ENCODE measurements around the gene MYO3B.

- TF ChIP-seq, protein P1, sequence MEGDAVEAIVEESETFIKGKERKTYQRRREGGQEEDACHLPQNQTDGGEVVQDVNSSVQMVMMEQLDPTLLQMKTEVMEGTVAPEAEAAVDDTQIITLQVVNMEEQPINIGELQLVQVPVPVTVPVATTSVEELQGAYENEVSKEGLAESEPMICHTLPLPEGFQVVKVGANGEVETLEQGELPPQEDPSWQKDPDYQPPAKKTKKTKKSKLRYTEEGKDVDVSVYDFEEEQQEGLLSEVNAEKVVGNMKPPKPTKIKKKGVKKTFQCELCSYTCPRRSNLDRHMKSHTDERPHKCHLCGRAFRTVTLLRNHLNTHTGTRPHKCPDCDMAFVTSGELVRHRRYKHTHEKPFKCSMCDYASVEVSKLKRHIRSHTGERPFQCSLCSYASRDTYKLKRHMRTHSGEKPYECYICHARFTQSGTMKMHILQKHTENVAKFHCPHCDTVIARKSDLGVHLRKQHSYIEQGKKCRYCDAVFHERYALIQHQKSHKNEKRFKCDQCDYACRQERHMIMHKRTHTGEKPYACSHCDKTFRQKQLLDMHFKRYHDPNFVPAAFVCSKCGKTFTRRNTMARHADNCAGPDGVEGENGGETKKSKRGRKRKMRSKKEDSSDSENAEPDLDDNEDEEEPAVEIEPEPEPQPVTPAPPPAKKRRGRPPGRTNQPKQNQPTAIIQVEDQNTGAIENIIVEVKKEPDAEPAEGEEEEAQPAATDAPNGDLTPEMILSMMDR (IDR thresholded peaks at IDR 0.05; ENCODE audit: low read depth, low read length, poor library complexity, severe bottlenecking), result no peak
- TF ChIP-seq EZH2phosphoT487 (IDR thresholded peaks at IDR 0.05; ENCODE audit: borderline replicate concordance, low read length), result no peak
These were observed 357.6 kb downstream of the MYO3B start for GRCh38 chr2:170535552-170535951.

Data from DOHH2 (cell line).